Measurements from ENCODE around the gene BCR.

Gene BCR

DNA sequence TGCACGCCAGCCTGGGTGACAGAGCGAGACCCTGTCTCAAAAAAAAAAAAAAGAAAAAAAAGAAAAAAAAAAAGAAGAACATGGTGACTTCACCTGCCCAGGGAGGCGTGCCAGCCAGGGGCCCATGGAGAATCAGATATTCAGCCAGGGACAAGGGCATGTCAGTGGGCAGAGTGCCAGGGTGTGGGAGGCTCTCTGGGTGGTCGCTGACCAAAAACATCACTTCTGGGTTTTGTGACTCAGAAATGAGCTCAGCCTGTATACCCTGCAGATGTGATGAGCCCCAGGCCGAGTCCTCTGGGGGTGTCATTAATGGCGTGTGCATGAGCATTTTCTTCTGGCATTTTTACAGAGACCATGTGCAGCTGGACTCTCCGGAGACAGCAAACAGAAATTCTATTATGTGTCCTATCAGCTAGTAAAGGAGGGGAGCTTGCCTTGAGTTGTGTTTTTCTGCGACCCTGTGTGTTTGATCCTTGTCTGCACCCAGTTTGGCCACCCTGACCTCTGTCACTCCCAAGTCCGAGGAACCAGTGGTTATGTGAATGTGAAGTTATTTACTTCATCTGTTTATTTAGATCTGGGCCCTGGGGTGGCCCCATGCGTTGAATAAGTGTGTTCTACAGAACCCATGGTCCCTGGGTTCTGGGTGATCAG, 53.6 kb downstream of the BCR start:
- DNase-seq = peak; percentile 90

- no peak for DNase-seq
These were observed 54.3 kb downstream of the BCR start for GRCh38 chr22:23234409-23235161.

DNA sequence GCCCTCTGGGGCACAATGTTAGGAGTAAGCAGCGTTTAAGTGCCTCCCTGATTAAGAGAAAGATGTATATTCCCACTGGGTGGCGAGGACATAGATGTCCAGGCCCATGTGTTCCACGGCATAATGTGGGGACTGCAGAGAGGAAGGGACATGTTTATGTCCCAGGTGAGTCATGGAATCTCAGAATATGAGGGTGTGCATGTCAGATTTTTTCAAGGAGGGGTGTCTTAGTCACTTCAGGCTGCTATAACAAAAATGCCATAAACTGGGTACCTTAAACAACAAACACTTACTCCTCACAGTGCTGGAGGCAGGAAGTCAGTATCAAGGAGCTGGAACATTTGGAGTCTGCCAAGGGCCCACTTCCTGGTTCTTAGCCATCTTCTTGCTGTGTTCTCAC, 55.1 kb downstream of the BCR start:
- no peak for DNase-seq

GRCh38 chr22:23236026-23236425, 55.7 kb downstream of the BCR start:
- no peak for DNase-seq

- no peak for DNase-seq
These were observed 56.3 kb downstream of the BCR start for GRCh38 chr22:23236440-23237184.

GRCh38 chr22:23237201-23237798, 57.0 kb downstream of the BCR start:
- no peak for DNase-seq

DNA sequence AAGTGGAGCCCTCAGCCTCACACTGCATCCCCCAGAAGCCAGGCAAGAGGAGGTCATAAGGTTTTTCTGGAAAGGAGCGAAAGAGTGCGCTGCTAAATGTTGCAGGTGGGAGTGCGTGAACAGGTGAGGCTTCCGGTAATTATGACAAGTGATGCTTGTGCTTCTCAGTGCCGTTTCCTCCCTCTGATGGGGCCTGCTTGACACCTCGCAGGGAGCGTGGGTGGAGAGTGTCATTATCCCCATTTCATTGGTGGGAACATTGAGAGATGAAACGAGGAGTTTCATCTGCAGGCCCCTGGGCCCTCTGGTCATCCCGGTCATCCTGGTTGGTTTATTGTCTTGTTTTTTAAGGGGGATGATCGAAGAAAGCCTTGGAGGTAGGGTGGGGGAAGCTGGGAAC, 57.5 kb downstream of the BCR start:
- no peak for DNase-seq

DNA sequence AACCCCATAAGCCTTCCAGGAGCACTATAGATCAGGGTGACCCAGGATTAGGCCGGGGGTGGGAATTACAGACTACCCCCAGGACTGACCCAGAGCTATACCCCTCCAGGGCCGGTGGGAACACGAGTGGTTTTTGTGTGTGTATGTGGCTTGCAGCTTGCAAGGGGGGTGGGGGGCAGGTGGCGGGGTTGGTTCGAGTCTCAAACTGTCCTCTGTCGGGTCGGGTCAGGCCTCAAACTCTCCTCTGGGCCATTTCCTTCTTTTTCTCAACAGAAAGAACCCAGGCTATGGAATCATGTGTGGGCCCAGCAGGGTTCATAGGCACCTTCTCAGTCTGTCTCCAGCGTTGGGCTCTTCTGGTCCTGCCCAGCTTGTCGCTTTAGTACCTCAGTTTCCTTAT, 58.4 kb downstream of the BCR start:
- DNase-seq = no peak

DNA sequence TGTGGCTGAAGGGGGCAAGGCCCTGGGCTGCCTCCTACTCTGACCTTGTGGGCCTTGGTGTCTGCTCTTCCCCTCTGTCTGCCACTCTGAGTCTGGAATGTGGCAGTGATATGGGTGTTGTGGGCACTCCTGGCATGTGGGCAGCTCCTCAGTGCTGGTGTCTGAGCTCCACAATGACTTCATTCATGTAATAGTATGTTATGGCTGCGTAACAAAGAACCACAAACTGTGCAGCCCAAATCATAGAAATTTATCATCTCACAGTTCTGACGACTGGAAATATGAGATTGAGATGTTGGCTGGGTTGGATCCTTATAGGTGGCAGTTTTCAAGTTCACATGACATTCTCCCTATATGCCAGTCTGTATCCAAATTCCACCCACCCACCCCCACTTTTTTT, 59.1 kb downstream of the BCR start:
- no peak for DNase-seq

- no peak for DNase-seq
These were observed 60.5 kb downstream of the BCR start for GRCh38 chr22:23240639-23241389.

DNA sequence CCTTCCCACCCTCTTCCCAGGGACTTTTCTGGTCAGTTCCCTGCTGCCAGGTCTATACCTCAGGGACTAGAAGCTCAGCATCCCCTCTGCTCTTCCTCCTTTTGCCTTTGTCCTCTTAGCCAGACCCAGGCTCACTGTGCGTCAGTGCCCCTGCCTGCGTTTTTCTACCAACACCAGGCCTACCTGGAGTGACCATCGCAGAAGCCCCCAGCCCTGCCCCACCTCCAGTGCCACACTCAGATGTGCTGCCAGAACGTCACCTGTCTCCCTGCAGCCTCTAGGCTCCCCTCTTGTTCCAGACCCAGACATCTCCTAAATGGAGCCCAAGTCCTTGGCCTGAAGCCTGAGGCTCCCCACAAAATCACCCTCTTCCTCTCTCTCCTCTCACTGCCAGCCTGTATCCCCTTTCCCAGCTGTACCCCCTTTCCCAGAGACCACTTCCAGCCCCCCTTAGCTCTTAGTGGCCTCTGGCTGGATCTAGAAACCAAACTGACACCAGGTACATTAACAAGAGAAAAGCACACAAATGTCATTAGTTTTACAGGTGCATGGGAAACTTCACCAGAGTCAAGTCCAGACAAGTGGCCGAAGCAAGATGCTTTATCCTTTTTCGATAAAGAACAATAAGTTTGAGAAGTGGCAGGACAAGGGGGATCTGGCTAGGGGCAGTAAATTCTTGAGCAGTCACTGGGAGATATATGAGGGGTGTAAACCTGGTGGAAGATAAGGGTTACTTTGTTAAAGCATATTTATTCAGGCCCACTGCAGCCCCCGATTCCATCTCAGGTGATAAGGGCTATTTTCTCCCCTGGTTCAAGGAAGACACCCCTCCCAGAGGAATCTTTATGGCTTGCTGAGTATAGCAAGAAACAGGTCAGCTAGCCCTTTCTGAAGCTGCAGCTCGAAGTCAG, 61.5 kb downstream of the BCR start:
- no peak for DNase-seq

DNA sequence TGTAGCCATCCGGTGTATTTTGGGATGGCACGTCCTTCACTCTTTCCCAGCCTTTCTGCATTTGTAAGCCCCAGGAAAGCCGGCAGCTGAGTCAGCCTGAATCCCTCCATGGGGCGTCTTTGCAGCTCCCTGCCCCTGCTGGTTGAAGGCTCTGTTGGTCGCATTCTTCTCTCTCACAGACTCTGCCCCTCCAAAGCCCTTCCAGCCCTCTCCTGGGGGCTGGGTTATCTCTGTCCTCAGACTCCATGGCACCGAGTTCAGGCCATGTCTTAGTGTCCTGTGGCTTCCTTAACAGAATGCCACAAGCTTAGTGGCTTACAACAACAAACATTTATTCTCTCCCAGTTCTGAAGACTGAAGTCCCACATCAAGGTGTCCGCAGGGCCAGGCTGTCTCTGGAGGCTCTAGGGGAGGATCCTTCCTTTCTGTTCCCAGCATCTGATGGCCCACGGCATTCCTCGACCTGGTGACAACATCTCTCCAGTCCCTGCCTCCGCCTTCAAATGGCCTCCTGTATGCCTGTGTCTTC, 62.2 kb downstream of the BCR start:
- DNase-seq = no peak

GRCh38 chr22:23243006-23243573, 62.8 kb downstream of the BCR start:
- DNase-seq = peak; percentile 78

- DNase-seq = no peak
These were observed 63.8 kb downstream of the BCR start for GRCh38 chr22:23243859-23244689.

GRCh38 chr22:23244690-23245044, 64.4 kb downstream of the BCR start:
- DNase-seq = no peak

- no peak for DNase-seq
These were observed 64.9 kb downstream of the BCR start for GRCh38 chr22:23245045-23245798.

DNA sequence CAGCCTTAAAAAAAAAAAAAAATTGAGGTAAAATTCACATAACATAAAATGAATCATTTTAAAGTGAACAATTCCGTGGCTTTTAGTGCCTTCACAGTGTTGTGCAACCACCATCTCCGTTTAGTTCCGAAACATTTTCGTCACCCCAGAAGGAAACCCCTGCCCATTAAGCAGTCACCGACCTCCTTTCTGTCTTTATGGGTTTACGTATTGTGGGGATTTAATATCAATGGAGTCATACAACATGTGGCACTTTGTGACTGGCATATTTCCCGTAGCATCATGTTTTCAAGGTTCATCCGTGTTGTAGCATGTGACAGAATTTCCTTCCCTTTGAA, 65.5 kb downstream of the BCR start:
- DNase-seq = no peak

- DNase-seq = no peak
These were observed 66.9 kb downstream of the BCR start for GRCh38 chr22:23246982-23247766.

GRCh38 chr22:23248583-23248982, 68.3 kb downstream of the BCR start:
- DNase-seq = no peak
